ENCODE results near the gene KCNQ1.

Gene KCNQ1

GRCh38 chr11:2883979-2884815, 439.4 kb downstream of the KCNQ1 start:
- no peak for DNase-seq

- peak; percentile 50 for DNase-seq
Measured at GRCh38 chr11:2885017-2885677, 440.3 kb downstream of the KCNQ1 start.

GRCh38 chr11:2885678-2886081, 440.9 kb downstream of the KCNQ1 start, which contains the start of gene CDKN1C:
Gene CDKN1C (minus strand): TSS chr11:2885775. CDS start chr11:2885456, 319 bp downstream.
- DNase-seq, result peak; percentile 78

GRCh38 chr11:2886191-2886894, 441.5 kb downstream of the KCNQ1 start:
- DNase-seq, result no peak

GRCh38 chr11:2886936-2887335, 442.1 kb downstream of the KCNQ1 start:
- no peak for DNase-seq

- no peak for DNase-seq
Measured at GRCh38 chr11:2887515-2888195, 442.8 kb downstream of the KCNQ1 start.

- DNase-seq, result peak; percentile 82
Measured at GRCh38 chr11:2888266-2888968, 443.6 kb downstream of the KCNQ1 start.

GRCh38 chr11:2889362-2890273, 444.8 kb downstream of the KCNQ1 start:
- no peak for DNase-seq

- peak; percentile 41 for DNase-seq
Measured at GRCh38 chr11:2890466-2891294, 445.9 kb downstream of the KCNQ1 start.

GRCh38 chr11:2891326-2892214, 446.8 kb downstream of the KCNQ1 start:
- no peak for DNase-seq

GRCh38 chr11:2892215-2892966, 447.6 kb downstream of the KCNQ1 start:
- DNase-seq, result peak; percentile 68

- DNase-seq, result no peak
Measured at GRCh38 chr11:2892967-2893528, 448.2 kb downstream of the KCNQ1 start.

- no peak for DNase-seq
Measured at GRCh38 chr11:2893935-2894334, 449.1 kb downstream of the KCNQ1 start.

GRCh38 chr11:2896047-2896446, 451.2 kb downstream of the KCNQ1 start:
- DNase-seq, result no peak

GRCh38 chr11:2897048-2897447, 452.2 kb downstream of the KCNQ1 start:
- DNase-seq, result no peak

- peak; percentile 92 for DNase-seq
Measured at GRCh38 chr11:2898366-2899079, 453.7 kb downstream of the KCNQ1 start.
